Peyer's patch (tissue), 4 donors: ENCODE measurements around the gene HEXD.

Experiments
- CTCF ChIP-seq, 6 experiments: fragments of 450-650 bp in 4 of 6; fragments of 200-600 bp in 2 of 6; sonication (generic) in 1 of 6; IDR thresholded peaks; one replicate each; pipeline ENCODE4 v1.5.1; 2017 to 2019; ENCODE audit warnings: antibody characterized with exemption in 6 of 6, mild to moderate bottlenecking in 3 of 6, moderate library complexity in 1 of 6
- POLR2A ChIP-seq, 2 donors: fragments of 450-650 bp; IDR thresholded peaks; one replicate each; pipeline ENCODE4 v1.5.1; 2017; ENCODE audit warnings: antibody characterized with exemption in 2 of 2, mild to moderate bottlenecking in 2 of 2, moderate library complexity in 2 of 2

GRCh38 chr17:82370471-82371332, 47.4 kb upstream of the HEXD start:
- TF ChIP-seq POLR2A (IDR thresholded peaks at IDR 0.05) (no peak), CTCF (IDR thresholded peaks at IDR 0.05) (no peak)
